Left forelimb (tissue), 1 donor: ENCODE measurements around the gene CAST.
"Not testable (repeated sequence)": the region's sequence is repeated elsewhere in the genome, so short reads cannot be mapped to it uniquely, and the experiment has no call there.

Experiments used
- DNase-seq: peaks from one replicate; pipeline ENCODE4 v3.0.0-alpha.2; 2018; ENCODE audit warnings: low spot score

CAST gene

DNA sequence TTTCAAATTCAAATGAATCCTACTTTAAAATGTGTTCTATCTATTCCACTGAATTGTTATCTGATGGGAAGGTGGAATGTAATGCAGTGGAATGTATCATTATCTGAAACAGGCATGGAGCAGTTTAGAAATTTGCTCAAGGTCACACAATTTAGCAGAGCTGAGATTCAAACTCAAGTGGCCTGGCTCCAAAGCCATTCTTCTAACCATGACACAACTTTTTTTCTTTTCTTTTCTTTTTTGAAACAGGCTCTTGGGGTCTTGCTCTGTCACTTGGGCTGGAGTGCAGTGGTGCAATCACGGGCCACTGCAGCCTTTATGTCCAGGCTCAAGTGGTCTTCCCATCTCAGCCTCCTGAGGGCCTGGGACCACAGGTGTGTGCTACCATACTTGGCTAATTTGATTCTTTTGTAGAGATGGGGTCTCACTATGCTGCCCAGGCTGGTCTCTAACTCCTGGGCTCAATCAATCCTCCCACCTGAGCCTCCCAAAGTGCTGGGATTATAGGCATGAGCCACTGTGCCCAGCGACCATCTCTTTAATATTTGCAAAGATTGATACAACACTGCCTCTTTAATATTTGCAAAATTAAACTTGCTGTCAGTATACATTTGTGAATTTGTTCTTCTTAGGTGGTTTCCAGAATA lies 50.0 kb downstream of the CAST start:
- DNase-seq = no peak

DNA sequence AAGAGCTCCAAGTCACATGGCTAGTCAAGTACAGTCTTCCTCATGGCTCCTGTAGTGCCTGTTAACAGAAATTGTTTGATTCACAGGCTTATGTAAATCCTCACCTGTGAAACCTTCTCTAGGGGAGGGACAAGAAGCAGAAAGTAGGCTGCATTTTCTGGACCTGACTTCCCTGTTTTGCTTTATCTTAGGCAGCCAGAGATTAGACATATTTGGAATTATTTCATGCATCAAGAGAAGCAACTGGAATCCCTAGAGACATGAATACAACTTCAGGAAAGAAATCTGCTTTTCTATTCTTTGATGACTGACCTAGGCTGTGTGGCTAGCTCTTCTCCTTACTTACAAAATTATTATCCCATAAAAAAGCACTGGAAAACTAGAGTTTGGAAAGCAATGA lies 52.3 kb downstream of the CAST start:
- no peak for DNase-seq

DNA sequence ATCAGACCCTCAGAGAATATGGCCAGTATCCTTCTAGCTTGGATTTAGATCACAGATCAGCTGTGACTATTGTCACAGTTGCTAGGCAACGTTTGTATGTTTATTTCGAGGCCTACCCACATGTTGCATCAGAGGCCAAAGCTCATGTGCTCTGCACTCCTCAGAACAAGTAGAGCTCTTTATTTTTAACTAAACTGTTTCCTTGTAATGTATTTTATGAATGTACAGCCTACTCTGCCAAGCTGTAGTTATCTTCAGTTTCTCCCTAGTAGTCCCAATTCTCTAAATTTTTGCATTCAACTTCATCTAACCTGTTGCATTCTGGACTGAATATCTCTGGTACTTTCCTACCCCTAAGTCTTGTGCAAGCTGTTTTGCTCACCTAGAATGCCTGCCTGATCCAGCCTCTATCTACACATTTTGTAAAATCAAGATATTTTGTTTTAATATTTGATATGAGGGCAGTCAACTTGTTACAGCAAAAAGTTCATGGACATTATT lies 52.8 kb downstream of the CAST start:
- no peak for DNase-seq

DNA sequence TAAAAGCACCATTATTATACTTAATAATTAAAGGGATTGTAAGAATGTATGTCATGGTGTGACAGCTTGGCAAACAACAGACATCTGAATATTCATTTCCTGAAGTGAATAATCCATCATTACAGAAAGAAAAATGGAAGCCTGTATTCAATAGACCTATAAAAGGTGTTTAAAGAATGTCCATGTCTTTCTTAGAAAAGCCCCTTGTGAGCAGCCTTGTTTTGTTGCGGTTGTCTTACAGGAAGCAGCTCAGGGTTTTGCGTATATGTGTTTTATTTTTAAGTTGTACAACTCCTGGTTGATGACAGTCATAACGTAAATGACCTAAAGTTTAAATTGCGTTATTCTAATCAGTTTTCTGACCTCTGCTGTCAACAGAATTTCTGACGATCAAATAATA lies 53.8 kb downstream of the CAST start:
- no peak for DNase-seq

DNA sequence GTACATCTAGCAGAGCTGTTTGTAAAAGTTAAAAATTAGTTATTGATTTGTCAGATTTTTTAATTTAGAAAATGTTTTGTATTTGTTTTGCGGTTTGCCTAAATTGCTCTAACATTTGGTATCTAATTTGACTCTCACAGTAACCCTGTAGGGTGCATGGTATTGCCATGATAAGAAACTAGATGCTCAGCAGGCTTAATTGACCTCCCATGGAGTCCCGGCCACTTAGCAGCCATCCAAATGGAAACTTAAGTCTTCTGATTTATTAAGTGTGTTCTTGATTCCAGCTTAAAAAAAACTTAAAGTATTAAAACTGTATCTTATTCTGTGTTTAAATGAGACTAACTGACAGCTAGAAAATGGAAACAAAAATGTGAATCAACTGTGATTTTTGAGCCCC lies 54.5 kb downstream of the CAST start:
- no peak for DNase-seq

DNA sequence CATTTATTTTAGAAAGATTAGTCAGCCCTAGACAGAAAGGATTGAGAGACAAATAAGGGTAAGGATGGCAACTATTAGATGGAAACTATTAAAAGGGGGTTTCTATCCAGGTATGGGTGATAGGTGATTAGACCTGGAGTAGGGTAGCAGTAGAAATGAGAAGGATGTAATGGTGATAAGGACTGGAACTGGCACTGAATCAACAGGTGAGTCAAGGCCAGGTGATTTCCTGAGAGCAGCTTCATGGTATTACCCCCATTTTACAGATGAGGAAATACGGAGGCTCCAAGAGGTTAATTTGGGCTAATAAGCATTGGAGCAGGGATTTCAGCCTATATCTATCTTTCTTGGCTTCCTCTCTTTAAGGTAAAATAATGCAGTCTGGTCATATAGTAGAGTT lies 55.7 kb downstream of the CAST start:
- DNase-seq = no peak

DNA sequence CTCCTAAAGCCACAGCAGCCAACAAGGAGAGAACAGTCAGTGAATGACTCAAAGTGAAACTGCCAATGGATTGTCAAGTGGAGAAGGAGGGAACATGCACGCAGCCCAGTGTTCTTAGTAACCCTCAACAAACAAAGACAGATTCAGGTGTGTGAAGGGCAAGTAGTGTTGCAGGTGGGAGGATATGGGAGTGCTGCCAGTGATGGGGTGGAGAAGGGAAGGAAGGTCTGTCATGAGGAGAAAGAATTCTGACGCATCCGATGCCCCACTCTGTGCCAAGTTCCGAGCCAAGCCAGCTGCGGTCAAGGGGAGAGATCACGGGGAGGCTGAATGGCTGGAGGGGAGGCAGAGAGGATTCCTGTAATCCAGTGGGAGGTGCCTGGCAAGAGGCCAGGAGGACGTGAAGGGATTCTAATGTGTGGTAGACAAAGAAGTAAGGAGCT lies 56.5 kb downstream of the CAST start:
- no peak for DNase-seq

DNA sequence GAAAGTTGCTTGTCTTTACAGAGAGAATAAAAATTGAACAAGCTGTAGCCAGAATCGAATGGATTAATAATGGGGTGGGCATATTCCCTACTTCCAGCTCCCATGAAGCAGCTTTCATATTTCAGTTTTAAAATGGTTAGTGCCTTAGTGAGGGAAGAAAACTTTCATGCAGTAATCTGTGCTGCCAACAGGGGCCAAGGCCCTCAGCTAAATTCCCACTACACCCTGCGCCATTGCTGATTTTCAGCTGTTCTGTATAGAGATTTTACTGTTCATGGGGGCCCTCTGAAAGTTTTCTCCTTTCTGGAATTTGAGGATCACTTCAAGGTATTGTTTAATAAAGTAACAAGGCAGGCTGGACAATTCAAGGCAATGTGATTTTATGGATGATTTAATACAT lies 58.2 kb downstream of the CAST start:
- no peak for DNase-seq

DNA sequence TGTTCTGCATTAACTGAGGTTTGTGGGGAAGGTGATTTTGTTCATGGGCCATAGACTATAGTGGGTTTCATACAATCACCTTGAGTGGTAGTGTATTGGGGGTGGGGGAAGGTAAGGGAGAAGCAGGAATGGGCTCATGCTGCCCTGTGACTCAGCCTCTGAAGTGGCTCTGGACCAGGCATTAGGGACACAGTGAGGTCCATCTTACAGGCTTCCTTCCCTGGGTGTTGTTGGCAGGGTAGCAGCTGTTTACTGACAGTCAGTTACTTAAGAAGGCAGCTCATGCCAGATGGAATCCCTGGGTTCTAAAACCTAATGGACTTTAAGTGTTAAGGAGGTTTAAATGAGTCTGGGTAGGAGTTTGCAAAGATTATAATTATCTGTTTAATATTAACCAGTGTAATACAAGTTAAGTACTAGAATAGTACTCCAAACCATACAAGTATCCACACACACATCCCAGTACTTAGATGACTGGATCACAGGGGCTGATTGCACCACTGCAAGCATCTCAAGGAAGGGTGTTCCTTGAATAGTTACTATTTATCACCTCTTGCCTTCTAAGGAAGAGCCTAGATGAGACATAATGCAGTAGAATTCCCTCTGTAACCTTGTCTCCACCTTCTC lies 59.3 kb downstream of the CAST start:
- DNase-seq = no peak

DNA sequence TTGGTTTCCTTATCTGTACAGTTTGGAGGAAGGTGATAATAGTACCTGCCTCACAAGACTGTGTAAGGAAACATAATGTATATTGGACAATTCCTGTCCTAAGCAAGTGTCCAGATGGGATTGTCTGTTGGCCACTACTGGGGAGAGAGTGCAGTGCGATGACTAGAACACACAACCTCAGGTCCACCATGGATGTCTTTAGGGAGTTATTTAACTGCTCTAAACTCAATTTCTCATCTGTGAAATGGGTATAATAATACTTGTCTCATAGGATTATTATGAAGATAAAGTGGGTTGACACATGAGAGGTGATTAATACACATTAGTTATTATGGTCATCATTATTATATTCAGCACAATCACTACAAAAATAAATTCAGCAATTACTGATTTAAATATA lies 63.1 kb downstream of the CAST start:
- no peak for DNase-seq

DNA sequence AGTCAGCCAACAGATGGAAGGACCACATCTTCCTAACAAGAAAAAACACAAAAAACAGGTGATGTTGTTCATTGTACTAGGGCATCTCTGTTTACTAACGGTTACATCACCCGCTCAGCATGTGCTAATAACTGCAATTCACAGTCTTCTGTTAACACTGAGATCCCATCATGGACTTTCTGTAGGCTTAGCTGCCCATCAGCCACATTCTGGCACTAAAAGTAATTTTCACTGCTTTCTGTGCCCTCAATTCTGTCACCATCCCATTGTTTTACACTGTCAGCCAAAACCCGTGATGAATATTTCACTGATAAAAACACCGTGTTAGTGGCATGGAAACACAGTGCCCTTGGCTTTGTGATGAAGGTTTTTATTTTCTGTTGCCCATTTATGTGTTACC lies 64.6 kb downstream of the CAST start:
- no peak for DNase-seq

DNA sequence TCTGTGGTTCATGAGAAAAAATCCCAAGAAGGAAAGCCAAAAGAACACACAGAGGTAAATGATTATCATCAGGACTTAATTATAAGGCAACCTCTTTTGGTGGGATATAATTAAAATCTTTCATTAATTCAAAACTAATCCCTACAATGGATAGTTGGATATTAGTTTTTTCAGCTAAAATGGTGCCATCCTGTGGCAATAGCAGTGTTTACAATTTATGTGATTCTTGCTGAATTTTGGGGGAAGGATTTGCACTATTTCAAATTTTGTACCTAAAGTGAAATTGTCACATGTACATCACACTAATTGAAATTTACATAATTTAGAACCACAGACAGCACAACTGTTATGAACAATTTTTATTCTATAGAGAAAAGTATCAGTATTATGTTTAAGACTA lies 67.0 kb downstream of the CAST start:
- no peak for DNase-seq

DNA sequence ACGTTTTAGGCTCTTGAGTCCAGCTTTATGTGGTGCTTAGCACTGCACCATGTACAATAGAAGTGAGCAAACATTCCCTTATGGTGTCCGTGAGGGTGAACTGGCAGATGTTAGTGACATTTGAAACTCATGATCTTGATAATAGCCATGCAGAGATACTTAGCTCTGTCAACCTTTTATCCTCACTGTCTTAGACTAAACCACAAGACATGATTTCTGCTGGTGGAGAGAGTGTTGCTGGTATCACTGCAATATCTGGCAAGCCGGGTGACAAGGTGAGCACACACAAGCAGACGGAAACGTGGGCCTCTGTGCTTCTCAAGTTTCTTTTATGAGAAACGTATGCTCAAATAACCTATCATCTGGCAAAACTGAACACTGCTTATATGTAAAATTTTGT lies 68.4 kb downstream of the CAST start:
- DNase-seq = no peak

DNA sequence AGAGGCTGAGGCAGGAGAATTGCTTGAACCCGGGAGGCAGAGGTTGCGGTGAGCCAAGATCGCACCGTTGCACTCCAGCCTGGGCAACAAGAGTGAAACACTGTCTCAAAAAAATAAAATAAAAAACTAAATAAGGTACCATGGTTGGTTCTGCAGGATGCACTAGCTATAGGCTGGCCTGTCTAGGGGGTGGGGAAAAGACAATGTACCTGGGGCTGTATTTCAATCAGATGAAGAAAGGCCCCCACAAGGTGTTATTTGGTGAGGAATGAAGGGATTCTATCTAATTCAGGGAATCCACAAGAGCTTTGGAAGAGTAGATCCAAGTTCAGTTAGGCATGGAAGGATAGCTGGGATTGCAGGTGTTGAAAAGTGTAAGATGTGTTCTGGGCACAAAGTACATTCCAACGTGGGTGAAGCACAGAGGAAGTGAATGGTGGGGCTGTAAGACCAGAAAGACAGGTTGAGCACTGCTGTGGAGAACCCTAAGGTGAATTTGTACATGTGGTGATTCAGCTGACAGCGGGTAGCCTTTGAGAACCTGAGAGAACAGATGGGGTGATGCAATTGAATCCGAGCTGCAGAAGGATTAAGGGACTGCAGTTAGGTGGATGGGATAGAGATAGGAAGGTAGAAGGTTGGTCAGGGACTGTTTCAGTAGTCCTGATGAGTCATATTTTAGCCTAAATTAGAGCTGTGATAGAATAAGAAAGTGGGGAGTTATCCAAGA lies 71.8 kb downstream of the CAST start:
- DNase-seq = no peak

DNA sequence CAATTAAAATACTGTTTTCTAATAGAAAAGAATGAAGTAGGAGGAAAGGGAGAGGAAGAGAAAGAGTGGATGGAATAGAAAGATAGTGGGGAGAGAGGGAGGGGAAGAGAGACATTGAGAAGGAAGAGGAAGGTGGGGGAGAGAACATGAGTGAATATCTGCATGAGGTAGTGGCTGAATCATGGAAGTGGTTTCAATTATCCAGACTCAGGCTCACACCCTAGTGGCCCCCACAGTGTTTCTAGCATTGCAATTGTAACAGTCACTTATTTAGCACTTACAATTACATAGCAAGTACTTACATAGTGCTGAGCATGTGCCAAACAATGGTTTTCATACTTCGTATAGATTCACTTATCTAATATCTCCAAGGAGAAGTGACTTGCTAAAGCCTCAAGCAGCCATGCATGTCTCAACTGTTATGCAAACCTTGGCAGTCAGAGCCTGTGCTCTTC lies 72.7 kb downstream of the CAST start:
- DNase-seq = no peak

DNA sequence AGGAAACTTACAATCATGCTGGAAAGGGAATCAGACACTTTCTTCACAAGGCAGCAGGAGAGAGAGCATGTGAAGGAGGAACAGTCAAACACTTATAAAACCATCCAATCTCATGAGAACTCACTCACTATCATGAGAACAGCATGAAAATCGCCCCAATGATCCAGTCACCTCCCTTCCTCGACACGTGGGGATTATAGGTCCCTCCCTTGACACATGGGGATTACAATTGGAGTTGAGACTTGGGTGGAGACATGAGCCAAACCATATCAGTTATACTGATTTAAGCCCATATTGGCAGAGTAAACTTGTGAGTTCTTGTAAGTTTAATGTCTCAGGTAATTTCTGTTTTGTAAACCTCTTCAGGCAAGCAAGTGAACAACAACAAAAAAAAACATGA lies 74.8 kb downstream of the CAST start:
- no peak for DNase-seq

DNA sequence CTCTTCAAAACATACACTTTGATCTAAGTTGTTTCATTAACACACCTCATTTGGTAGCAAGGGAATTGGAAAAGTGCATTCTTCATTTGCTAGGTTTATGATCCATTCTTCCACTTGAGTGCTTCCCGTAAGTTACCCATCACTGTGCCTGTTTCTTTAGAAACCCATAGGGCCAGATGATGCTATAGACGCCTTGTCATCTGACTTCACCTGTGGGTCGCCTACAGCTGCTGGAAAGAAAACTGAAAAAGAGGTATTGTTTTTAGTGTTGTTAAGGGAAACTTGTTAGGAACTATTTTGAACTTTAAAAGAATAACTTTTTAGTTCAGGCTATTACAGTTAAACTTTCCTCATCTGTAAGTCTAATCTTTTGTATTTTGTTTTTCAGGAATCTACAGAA lies 78.9 kb downstream of the CAST start:
- no peak for DNase-seq

DNA sequence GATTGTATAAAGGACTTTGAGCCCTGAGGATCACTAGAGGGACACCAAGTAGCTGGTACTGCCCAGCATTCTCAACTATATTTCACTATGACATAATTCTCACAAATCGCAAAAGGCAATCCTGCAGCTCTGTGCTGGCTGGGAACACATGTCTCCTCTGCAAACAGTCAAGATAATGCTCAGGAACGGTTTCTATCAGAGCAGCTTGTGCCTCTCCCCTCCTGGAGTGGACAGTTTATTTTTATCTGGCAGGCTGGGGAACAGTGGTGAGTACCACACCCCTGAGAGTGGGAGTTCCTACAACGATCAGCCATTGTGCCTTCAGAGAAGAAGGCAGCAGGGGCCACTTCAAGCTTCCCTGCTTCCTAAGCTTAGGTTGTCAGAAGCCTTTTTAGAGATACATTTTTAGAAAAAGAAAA lies 79.7 kb downstream of the CAST start:
- no peak for DNase-seq

DNA sequence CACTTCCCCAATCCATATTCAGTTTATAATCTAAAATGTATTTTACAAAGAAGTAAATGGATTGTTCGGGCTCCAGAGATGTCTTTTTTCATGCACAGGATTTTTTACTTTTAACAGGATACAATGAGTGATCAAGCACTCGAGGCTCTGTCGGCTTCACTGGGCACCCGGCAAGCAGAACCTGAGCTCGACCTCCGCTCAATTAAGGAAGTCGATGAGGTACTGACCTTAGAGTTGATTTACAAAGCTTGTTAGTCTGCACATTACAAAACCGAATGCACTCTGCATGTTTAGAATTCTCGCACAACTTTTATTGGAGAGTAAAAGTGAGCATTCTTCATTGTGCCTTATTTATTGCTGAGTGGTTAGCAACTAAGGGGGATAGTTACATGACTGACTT lies 80.4 kb downstream of the CAST start:
- DNase-seq = no peak

DNA sequence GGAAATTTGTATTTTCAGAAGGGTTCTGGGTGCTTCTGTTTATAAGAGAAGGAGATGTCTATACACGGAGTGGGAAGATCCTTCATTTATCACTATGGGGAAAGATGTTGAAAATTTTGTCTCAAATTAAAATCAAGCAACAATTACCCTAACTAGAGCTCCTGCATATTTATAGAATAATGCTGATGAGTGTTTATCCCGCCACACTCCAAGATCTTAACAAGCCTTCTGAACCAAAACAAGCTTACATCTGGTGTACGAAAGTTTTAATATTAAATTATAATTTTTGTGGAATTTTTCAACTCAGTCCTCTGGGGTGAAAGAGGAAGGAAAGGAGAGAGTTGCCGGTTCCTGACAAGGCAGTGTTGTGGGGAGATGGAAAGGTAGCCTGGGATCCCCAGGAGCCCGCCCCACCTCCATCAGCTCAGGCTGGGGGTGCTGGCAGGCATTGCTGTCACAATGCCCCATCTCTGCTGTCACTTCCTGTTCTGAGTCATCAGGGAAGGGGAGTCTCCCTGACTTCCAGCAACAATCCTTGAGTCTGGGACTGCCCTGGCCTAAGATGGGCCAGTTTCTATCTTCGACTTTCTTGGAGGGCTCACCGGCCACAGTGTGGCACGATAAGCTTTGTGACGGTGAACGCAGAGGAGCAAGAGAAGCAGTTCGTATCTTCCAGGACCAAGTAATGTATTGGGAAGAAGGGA lies 81.0 kb downstream of the CAST start:
- DNase-seq = no peak

DNA sequence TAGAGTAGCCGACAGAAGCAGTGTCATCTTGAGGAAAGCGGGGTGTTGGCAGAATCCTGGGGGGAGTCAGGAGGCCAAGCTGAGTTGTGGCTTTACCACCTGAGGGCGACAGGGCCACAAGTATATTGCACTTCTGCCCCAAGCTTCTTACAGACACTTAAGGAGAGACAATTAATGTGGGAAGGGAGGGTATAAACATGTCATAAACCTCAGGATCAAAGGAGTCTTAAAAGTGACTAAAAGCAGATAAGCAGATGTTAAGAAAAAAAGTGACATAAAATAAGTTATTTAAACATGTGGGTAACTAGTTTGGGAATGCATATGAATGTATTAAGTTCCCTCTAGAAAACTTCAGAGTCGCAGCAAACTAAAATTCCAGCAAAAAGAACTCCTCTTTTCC lies 81.6 kb downstream of the CAST start:
- DNase-seq = no peak

DNA sequence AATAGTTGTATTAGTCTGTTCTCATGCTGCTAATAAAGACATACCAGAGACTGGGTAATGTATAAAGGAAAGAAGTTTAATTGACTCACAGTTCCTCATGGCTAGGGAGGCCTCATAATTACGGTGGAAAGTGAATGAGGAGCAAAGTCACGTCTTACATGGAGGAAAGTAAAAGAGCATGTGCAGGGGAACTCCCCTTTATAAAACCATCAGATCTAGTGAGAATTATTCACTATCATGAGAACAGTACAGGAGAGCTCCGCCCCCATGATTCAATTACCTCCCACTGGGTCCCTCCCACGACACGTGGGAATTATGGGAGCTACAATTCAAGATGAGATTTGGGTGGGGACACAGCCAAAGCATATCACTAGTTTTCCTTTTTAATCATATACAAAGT lies 82.0 kb downstream of the CAST start:
- DNase-seq = not testable (repeated sequence)

DNA sequence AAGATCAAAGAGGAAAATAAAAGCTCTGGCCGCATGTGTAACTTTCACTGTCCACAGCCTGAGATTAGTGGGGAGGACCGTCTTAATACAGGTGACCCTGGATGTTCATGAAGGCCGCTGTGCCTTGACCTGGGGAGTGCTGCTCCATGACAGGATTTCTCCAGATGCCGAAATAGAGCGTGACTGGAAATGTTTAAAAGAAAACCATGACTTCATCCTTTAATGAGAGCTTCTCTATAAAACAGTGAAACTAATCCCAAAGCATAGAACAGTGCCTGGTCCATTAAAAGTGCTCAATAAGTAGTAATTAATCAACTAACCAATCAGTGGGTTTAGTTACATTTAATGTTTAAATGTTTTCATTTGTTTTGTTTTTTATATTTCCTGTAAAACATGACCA lies 82.8 kb downstream of the CAST start:
- no peak for DNase-seq
